GM12865 (cell line): Measurements from ENCODE around the gene AIDA.
A peak's percentile ranks its signal among the peaks of the same experiment; 100 is the strongest.

Source experiments
- DNase-seq: peaks from one replicate; pipeline ENCODE4 v3.0.0; 2010; ENCODE audit warnings: low read depth
- H3K4me3 ChIP-seq: 2 replicates; pipeline ENCODE4 v1.5.1; 2011; ENCODE audit warnings: mild to moderate bottlenecking, low read depth, low read length, control low read depth
- CTCF ChIP-seq: IDR thresholded peaks from 2 replicates; pipeline ENCODE4 v1.5.1; 2011; ENCODE audit warnings: low read length, control low read depth, low read depth, inconsistent platforms; ENCODE audit not compliant: insufficient read depth; ENCODE audit errors: missing control alignments

AIDA gene

DNA sequence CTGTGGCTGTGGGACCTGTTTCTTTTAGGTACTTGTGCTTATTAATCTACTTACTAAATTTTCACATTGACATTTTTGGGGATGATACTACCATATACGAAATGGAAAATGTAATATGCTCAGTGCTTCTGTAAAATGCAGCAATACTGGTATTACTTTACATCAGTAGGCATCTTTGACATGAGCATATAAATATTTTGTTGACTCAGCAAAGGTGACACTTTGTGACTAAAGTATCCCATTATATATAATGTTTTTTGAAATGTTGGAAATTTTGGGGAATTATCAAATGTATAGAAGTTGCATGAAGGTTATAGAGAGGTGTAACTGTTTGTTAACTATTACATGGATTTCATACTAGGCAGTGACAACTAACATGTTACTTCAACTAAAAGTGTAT is 22.4 kb upstream of the AIDA start:
- DNase-seq, result no peak
- TF ChIP-seq CTCF, result no peak
- H3K4me3 ChIP-seq, result no peak overlapping the region

DNA sequence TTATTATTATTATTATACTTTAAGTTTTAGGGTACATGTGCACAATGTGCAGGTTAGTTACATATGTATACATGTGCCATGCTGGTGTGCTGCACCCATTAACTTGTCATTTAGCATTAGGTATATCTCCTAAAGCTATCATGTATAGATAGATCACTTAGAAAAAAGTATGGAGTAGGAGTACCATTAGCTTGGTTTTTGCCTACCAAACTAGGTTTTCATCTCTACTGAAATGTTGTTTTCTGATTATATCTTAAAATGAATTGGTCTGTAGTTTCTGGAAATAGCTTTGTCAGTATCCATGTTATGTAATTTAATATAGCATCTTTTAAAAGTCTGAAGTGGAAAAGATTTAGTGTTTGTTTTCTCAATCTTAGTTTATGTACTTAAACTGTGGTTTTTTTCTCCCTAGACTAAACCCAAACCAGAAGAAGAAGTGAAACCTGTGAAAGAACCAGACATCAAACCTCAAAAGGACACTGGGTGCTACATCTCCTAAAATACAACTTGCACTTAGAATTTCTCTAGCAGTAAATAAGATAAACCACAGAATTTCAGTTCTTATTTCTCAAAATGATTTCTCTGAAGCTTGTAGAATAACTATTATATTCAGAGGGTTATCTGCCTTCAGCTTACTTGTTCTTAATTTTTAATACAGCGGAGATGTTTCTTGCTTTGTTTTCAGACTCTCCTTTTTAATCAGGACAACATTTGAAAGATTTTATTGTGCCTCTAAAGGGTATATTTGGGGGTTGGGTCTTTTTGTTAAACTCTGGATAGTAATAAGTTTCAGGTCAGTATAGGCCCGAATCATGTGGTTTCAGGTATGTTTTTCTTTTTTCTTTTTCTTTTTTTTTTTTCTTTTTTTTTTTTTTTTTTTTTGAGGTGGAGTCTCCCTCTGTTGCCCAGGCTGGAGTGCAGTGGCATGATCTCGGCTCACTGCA is 20.2 kb upstream of the AIDA start:
- no peak overlapping the region for H3K4me3 ChIP-seq
- no peak for TF ChIP-seq CTCF
- DNase-seq, result peak; percentile 84

GRCh38 chr1:222730866-222731265 is 18.6 kb upstream of the AIDA start:
- no peak for TF ChIP-seq CTCF
- DNase-seq, result no peak
- no peak overlapping the region for H3K4me3 ChIP-seq

GRCh38 chr1:222728746-222729145 is 16.5 kb upstream of the AIDA start:
- no peak for TF ChIP-seq CTCF
- no peak overlapping the region for H3K4me3 ChIP-seq
- DNase-seq, result no peak

DNA sequence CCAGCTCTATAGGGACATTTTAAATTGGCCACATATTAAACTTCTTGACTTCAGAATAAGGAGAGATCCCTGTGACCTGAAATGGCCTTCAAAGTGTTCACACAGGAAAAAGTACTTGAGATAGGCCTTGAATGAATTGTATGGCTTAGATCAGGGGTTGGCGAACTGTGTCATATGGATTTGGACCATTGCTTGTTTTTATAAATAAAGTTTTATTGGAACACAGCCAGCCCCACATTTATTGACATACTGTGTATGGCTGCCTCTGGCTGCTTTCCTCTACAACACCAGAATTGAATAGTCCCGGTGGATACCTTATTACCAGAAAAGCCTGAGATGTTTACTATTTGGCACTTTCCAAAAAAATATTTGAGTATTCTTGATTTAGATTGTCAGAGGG is 4.1 kb upstream of the AIDA start:
- H3K4me3 ChIP-seq, result no peak overlapping the region
- TF ChIP-seq CTCF, result no peak
- DNase-seq, result no peak

- peak; percentile 1 for TF ChIP-seq CTCF
- H3K4me3 ChIP-seq, result peak overlapping the region; percentile 100
- DNase-seq, result peak; percentile 97
These were observed 1.0 kb upstream of the AIDA start for GRCh38 chr1:222713091-222713961.
